Activated CD8-positive, alpha-beta memory T cell treated with anti-CD3 and anti-CD28 coated beads, Interleukin-2, amount 50 U/mL, for 24 hours (primary cell): ENCODE measurements around the gene CYFIP1.

Experiments
- DNase-seq: peaks from one replicate; pipeline ENCODE4 v3.0.0-alpha.2; 2020; ENCODE audit errors: extremely low read depth

Gene CYFIP1

GRCh38 chr15:22869856-22870255 is 110.3 kb downstream of the CYFIP1 start:
- DNase-seq: no peak

GRCh38 chr15:22868928-22869327 is 111.2 kb downstream of the CYFIP1 start:
- no peak for DNase-seq

GRCh38 chr15:22868495-22868894 is 111.7 kb downstream of the CYFIP1 start:
- no peak for DNase-seq

GRCh38 chr15:22867886-22868285 is 112.3 kb downstream of the CYFIP1 start:
- DNase-seq: no peak

GRCh38 chr15:22866079-22866478 is 114.1 kb downstream of the CYFIP1 start:
- DNase-seq: no peak

- DNase-seq: no peak
These were observed 116.8 kb downstream of the CYFIP1 start for GRCh38 chr15:22863356-22863755.

- no peak for DNase-seq
These were observed 119.0 kb downstream of the CYFIP1 start for GRCh38 chr15:22861161-22861560.

GRCh38 chr15:22856659-22857058 is 123.5 kb downstream of the CYFIP1 start:
- DNase-seq: no peak

- DNase-seq: no peak
These were observed 124.4 kb downstream of the CYFIP1 start for GRCh38 chr15:22855791-22856190.

GRCh38 chr15:22851513-22851912 is 128.7 kb downstream of the CYFIP1 start:
- no peak for DNase-seq

- no peak for DNase-seq
These were observed 130.1 kb downstream of the CYFIP1 start for GRCh38 chr15:22850055-22850454.

GRCh38 chr15:22846073-22846472 is 134.1 kb downstream of the CYFIP1 start:
- no peak for DNase-seq

GRCh38 chr15:22845289-22845900 is 134.8 kb downstream of the CYFIP1 start:
- DNase-seq: no peak

GRCh38 chr15:22844421-22845288 is 135.5 kb downstream of the CYFIP1 start:
- DNase-seq: no peak

- no peak for DNase-seq
These were observed 141.0 kb downstream of the CYFIP1 start for GRCh38 chr15:22839046-22839695.

- DNase-seq: peak; percentile 93
These were observed 141.7 kb downstream of the CYFIP1 start, which contains the start of gene NIPA2 for GRCh38 chr15:22838292-22839042. NIPA2 (plus strand) TSS chr15:22838666; CDS start chr15:22851732, 13,066 bp downstream.

- DNase-seq: no peak
These were observed 148.7 kb downstream of the CYFIP1 start for GRCh38 chr15:22831473-22831872.

- DNase-seq: no peak
These were observed 153.0 kb downstream of the CYFIP1 start for GRCh38 chr15:22827125-22827524.

GRCh38 chr15:22823495-22824128 is 156.6 kb downstream of the CYFIP1 start:
- DNase-seq: no peak

- DNase-seq: no peak
These were observed 160.5 kb downstream of the CYFIP1 start for GRCh38 chr15:22819651-22820050.
